Endodermal cell (in vitro differentiated cells): Measurements from ENCODE around the gene TRAIP. TPM values are rescaled to one million over a fixed set of nuclear protein-coding genes. Genes with fewer than 3 reads are reported as not detected.
"Not testable (repeated sequence)": the region's sequence is repeated elsewhere in the genome, so short reads cannot be mapped to it uniquely, and the experiment has no call there.

ENCODE experiments used
- DNase-seq: peaks from one replicate; pipeline ENCODE4 v3.0.0-alpha.2; 2017
- H3K27ac ChIP-seq: 2 replicates; pipeline ENCODE4 v1.5.1; 2013; ENCODE audit warnings: mild to moderate bottlenecking, low read depth, low read length, moderate library complexity
- H3K27me3 ChIP-seq: 2 replicates; pipeline ENCODE4 v1.6.1; 2013; ENCODE audit warnings: mild to moderate bottlenecking, low read length, moderate library complexity; ENCODE audit not compliant: insufficient read depth, control insufficient read depth, poor library complexity, severe bottlenecking
- H3K36me3 ChIP-seq: 2 replicates; pipeline ENCODE4 v1.7.0; 2013; ENCODE audit warnings: mild to moderate bottlenecking, low read length, moderate library complexity; ENCODE audit not compliant: control insufficient read depth, insufficient read depth
- H3K4me1 ChIP-seq: one replicate; pipeline ENCODE4 v1.7.0; 2013; ENCODE audit warnings: low read length; ENCODE audit not compliant: control insufficient read depth, insufficient read depth
- H3K4me3 ChIP-seq: 2 replicates; pipeline ENCODE4 v1.5.1; 2013; ENCODE audit warnings: mild to moderate bottlenecking, low read length, moderate library complexity
- H3K9ac ChIP-seq: 2 replicates; pipeline ENCODE4 v1.6.1; 2013; ENCODE audit warnings: mild to moderate bottlenecking, low read length, moderate library complexity; ENCODE audit not compliant: poor library complexity, severe bottlenecking; ENCODE audit errors: extremely low read depth
- H3K9me3 ChIP-seq: 2 replicates; pipeline ENCODE4 v1.6.1; 2013; ENCODE audit warnings: mild to moderate bottlenecking, low read length, moderate library complexity; ENCODE audit not compliant: control insufficient read depth
- H3K27ac Mint-ChIP-seq: 2 replicates; pipeline ENCODE4 v1.8.0; 2020; ENCODE audit warnings: mixed read lengths
- H3K27me3 Mint-ChIP-seq: 2 replicates; pipeline ENCODE4 v1.8.0; 2021; ENCODE audit warnings: mild to moderate bottlenecking, mixed read lengths; ENCODE audit not compliant: insufficient read depth
- H3K36me3 Mint-ChIP-seq: 2 replicates; pipeline ENCODE4 v1.8.0; 2020; ENCODE audit warnings: low read depth, mixed read lengths
- H3K4me1 Mint-ChIP-seq: 2 replicates; pipeline ENCODE4 v1.8.0; 2020; ENCODE audit warnings: mixed read lengths
- H3K4me3 Mint-ChIP-seq: 2 replicates; pipeline ENCODE4 v1.8.0; 2020; ENCODE audit warnings: mild to moderate bottlenecking, moderate library complexity, mixed read lengths
- H3K9me3 Mint-ChIP-seq: 2 replicates; pipeline ENCODE4 v1.8.0; 2020; ENCODE audit warnings: mild to moderate bottlenecking, mixed read lengths
- WGBS, 2 experiments: methylation state at CpG; one replicate each; pipeline versions ENCODE4 v1.1.5 to v1.1.7; 2013; ENCODE audit warnings: missing lambda C conversion rate in 2 of 2, mixed read lengths in 1 of 2; ENCODE audit not compliant: insufficient coverage in 1 of 2, insufficient read length in 1 of 2; 5-methylcytosine and 5-hydroxymethylcytosine counted together
- total RNA-seq, 2 donors: library from RNA; stranded (reverse); fragmentation: NEBNext Ultra II Directional in 1 of 2; extraction: Animal tissue kit (Norgen Biotek cat#: 25700) in 1 of 2; gene quantifications; 2 replicates in 1 of 2; 3 replicates in 1 of 2; pipeline ENCODE4 v1.2.1, GENCODE V29; 2021
- TF ChIP-seq, protein P1 (sequence below): fragments of 200-600 bp; sonication (generic); conservative IDR thresholded peaks from 2 replicates; pipeline ENCODE4 v1.5.0; 2021; ENCODE audit warnings: antibody characterized with exemption, mild to moderate bottlenecking

The TRAIP gene
- total RNA-seq, 2 donors from 2014 or later = 22.3 to 32.8 TPM

DNA sequence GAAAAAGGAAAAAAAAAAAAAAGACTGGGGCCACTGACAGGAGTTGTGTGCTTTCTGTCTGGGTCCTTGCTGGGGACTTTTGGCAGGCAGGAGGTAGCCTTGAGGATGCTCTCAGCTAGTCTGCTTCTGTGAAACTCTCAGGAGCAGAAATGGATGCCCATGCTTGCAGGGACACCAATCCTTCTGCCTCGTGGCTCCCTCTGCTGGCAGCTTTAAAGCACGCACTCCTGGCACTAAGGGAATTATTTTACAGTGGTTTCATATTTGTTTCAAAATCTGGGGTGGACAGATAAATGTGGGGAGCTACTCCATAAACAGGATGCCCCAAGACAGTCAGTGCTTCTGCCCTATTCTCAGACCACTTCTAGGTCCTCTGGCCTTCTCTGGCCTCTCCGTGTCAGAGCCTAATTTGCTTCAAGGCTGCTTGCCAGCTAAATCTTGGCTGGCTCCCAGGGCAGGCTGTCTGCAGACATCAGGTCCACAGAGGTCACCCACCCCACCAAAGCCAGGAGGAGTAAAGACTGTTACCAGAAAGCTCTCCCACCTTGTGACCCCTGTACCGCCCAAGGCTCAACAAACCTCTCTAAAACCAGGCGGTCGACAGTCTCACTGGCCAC, 17.1 kb downstream of the TRAIP start:
- H3K27me3 Mint-ChIP-seq = no peaks in the 10 kb centered on the region
- H3K36me3 ChIP-seq = peaks cover 48% of the 10 kb centered on the region
- TF ChIP-seq, protein P1, sequence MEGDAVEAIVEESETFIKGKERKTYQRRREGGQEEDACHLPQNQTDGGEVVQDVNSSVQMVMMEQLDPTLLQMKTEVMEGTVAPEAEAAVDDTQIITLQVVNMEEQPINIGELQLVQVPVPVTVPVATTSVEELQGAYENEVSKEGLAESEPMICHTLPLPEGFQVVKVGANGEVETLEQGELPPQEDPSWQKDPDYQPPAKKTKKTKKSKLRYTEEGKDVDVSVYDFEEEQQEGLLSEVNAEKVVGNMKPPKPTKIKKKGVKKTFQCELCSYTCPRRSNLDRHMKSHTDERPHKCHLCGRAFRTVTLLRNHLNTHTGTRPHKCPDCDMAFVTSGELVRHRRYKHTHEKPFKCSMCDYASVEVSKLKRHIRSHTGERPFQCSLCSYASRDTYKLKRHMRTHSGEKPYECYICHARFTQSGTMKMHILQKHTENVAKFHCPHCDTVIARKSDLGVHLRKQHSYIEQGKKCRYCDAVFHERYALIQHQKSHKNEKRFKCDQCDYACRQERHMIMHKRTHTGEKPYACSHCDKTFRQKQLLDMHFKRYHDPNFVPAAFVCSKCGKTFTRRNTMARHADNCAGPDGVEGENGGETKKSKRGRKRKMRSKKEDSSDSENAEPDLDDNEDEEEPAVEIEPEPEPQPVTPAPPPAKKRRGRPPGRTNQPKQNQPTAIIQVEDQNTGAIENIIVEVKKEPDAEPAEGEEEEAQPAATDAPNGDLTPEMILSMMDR = peak; percentile 91
- WGBS, 2 experiments = 58 to 64% methylated on average over 6 of the region's 6 CpGs
- no peak overlapping the region for H3K9ac ChIP-seq
- H3K27ac ChIP-seq = no peak overlapping the region
- no peak overlapping the region for H3K4me3 ChIP-seq
- H3K27ac Mint-ChIP-seq = no peak overlapping the region
- no peaks in the 10 kb centered on the region for H3K27me3 ChIP-seq
- no peaks in the 10 kb centered on the region for H3K9me3 ChIP-seq
- no peaks in the 10 kb centered on the region for H3K9me3 Mint-ChIP-seq
- H3K4me3 Mint-ChIP-seq = no peak overlapping the region
- peaks cover 37% of the 10 kb centered on the region for H3K36me3 Mint-ChIP-seq
- peak; percentile 86 for DNase-seq
- peaks cover 2% of the 10 kb centered on the region for H3K4me1 Mint-ChIP-seq
- H3K4me1 ChIP-seq = no peaks in the 10 kb centered on the region

DNA sequence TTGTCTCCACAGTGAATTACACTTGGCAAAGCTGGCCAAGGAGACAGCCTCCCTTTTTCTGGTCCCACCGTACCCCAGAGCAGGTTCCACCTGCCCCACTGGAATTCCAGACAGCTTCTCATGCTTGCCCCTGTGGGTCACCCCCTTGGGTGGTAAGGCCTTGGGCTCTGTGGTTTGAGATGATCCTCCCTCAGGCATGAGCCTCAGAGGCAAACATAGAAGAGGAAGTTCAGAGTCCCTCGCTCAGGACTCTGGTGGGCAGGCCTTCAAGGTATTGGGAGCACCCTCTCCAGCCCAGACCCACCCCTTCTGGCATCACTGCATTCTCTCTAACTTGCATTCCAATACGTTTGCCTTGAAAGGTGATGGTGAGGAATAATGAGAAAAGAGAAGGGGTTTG, 25.0 kb downstream of the TRAIP start:
- no peak overlapping the region for H3K27ac Mint-ChIP-seq
- no peaks in the 10 kb centered on the region for H3K27me3 ChIP-seq
- H3K4me1 ChIP-seq = no peaks in the 10 kb centered on the region
- no peaks in the 10 kb centered on the region for H3K9me3 ChIP-seq
- DNase-seq = no peak
- H3K4me3 ChIP-seq = no peak overlapping the region
- no peak overlapping the region for H3K9ac ChIP-seq
- H3K9me3 Mint-ChIP-seq = no peaks in the 10 kb centered on the region
- H3K27me3 Mint-ChIP-seq = no peaks in the 10 kb centered on the region
- TF ChIP-seq, protein P1 = no peak
- whole genome bisulfite sequencing, 2 experiments = 76 to 92% methylated on average over 2 to 3 of the region's 3 CpGs
- no peaks in the 10 kb centered on the region for H3K4me1 Mint-ChIP-seq
- no peak overlapping the region for H3K27ac ChIP-seq
- H3K36me3 Mint-ChIP-seq = peaks cover 39% of the 10 kb centered on the region
- H3K36me3 ChIP-seq = peaks cover 34% of the 10 kb centered on the region
- no peak overlapping the region for H3K4me3 Mint-ChIP-seq

DNA sequence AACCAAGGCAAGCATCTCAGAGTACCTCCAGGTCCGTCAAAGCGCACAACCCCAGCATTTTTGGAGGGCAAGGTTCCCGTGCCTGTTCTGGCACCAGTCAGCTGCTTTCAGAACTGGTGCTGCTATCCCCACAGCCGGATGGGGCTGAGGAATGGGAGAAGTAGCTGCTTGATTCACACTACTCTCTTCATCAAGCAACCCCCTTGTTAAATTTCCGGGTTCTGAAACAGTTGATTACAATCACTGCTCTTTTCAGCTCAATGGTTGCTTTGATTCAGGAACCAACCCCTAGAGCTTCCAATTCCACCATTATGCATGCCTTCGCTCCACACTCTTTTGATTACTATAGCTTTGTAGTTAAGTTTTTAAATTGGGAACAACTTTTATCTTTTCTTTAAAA, 30.3 kb downstream of the TRAIP start:
- Histone ChIP-seq H3K4me3 (no peak overlapping the region), H3K9ac (no peak overlapping the region), H3K27me3 (no peaks in the 10 kb centered on the region), H3K27ac (no peak overlapping the region), H3K4me1 (no peaks in the 10 kb centered on the region), H3K9me3 (no peaks in the 10 kb centered on the region), H3K36me3 (peaks cover 7% of the 10 kb centered on the region)
- no peaks in the 10 kb centered on the region for H3K4me1 Mint-ChIP-seq
- DNase-seq = no peak
- no peak overlapping the region for H3K4me3 Mint-ChIP-seq
- TF ChIP-seq, protein P1 = no peak
- no peaks in the 10 kb centered on the region for H3K9me3 Mint-ChIP-seq
- H3K27me3 Mint-ChIP-seq = no peaks in the 10 kb centered on the region
- H3K36me3 Mint-ChIP-seq = peaks cover 19% of the 10 kb centered on the region
- 80 to 88% methylated on average over 5 to 6 of the region's 6 CpGs for WGBS, 2 experiments
- H3K27ac Mint-ChIP-seq = no peak overlapping the region

DNA sequence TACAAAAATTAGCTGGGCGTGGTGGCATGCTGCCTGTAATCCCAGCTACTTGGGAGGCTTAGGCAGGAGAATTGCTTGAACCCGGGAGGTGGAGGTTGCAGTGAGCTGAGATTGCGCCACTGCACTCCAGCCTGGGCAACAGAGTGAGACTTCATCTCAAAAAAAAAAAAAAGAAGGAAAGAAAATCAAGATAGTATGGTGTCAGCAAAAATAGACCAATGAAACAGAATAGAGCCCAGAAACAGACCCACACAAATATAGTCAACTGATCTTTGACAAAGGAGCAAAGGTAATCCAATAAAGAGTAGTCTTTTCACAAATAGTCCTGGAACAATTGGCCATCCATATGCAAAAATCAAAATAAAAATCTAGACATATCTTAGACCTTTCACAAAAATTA, 33.2 kb downstream of the TRAIP start:
- H3K27me3 ChIP-seq, H3K4me3 Mint-ChIP-seq, H3K9ac ChIP-seq, H3K36me3 Mint-ChIP-seq, DNase-seq, H3K27ac Mint-ChIP-seq, H3K4me1 Mint-ChIP-seq, H3K27me3 Mint-ChIP-seq, H3K4me3 ChIP-seq, H3K9me3 ChIP-seq, H3K36me3 ChIP-seq, H3K4me1 ChIP-seq, H3K9me3 Mint-ChIP-seq, H3K27ac ChIP-seq: not testable (repeated sequence)
- 84 to 100% methylated on average over 1 to 3 of the region's 3 CpGs for WGBS, 2 experiments
